ENCODE measurements around the gene RPS2. TPM values are rescaled to one million over a fixed set of nuclear protein-coding genes. Genes with fewer than 3 reads are reported as not detected.

Gene RPS2
- total RNA-seq, 4 donors from 2014 or later, result 1,591 to 3,468 (median 1,745) TPM

- peaks cover 0 to 2% of the 10 kb centered on the region in 2 donors for H3K27me3 ChIP-seq
- WGBS, 2 donors, result 93 to 95% methylated on average over 21 to 22 of the region's 27 CpGs
- H3K4me3 ChIP-seq, result no peak overlapping the region
- H3K27ac ChIP-seq, result peak overlapping the region in 1 of 4 donors; percentile 35
- peaks cover 0 to 5% (median 0%) of the 10 kb centered on the region in 4 donors for H3K4me1 ChIP-seq
- no peaks in the 10 kb centered on the region for H3K9me3 ChIP-seq
- DNase-seq (ENCODE audit: low spot score in 2 of 2), result no peak
- no peak for TF ChIP-seq POLR2A (IDR thresholded peaks at IDR 0.05)
- no peak for TF ChIP-seq EP300 (IDR thresholded peaks at IDR 0.05)
- no peak for TF ChIP-seq CTCF (IDR thresholded peaks at IDR 0.05)
- peaks cover 20 to 76% (median 23%) of the 10 kb centered on the region in 3 donors for H3K36me3 ChIP-seq
Observed at GRCh38 chr16:1998360-1998835, 33.8 kb upstream of the RPS2 start.

- TF ChIP-seq CTCF (IDR thresholded peaks at IDR 0.05), result no peak
- TF ChIP-seq EP300 (IDR thresholded peaks at IDR 0.05), result no peak
- TF ChIP-seq POLR2A (IDR thresholded peaks at IDR 0.05), result no peak
- Histone ChIP-seq H3K4me1 (peaks cover 0 to 3% (median under 1%) of the 10 kb centered on the region in 4 donors), H3K27me3 (peaks cover 0 to 9% of the 10 kb centered on the region in 2 donors), H3K9me3 (no peaks in the 10 kb centered on the region), H3K27ac (peak overlapping the region in 1 of 4 donors; percentile 35), H3K36me3 (peaks cover 20 to 69% (median 21%) of the 10 kb centered on the region in 3 donors), H3K4me3 (no peak overlapping the region)
- DNase-seq (ENCODE audit: low spot score in 2 of 2), result no peak
- 75 to 86% methylated on average over 13 to 25 of the region's 26 CpGs for WGBS, 2 donors
Observed at GRCh38 chr16:1997494-1998359, 33.1 kb upstream of the RPS2 start.

- 57 to 63% methylated on average over 2 of the region's 2 CpGs for whole genome bisulfite sequencing, 2 donors
- H3K27ac ChIP-seq, result no peak overlapping the region
- TF ChIP-seq POLR2A (IDR thresholded peaks at IDR 0.05) (no peak), EP300 (IDR thresholded peaks at IDR 0.05) (no peak), CTCF (IDR thresholded peaks at IDR 0.05) (no peak)
- peaks cover 0 to 29% (median 3%) of the 10 kb centered on the region in 3 donors for H3K36me3 ChIP-seq
- peaks cover 0 to 36% (median 16%) of the 10 kb centered on the region in 4 donors for H3K4me1 ChIP-seq
- no peak for DNase-seq (ENCODE audit: low spot score in 2 of 2)
- no peak overlapping the region for H3K4me3 ChIP-seq
- H3K27me3 ChIP-seq, result peaks cover 0 to 45% of the 10 kb centered on the region in 2 donors
- H3K9me3 ChIP-seq, result no peaks in the 10 kb centered on the region
Observed at GRCh38 chr16:1993731-1994131, 29.1 kb upstream of the RPS2 start.

- no peaks in the 10 kb centered on the region for H3K9me3 ChIP-seq
- TF ChIP-seq CTCF (IDR thresholded peaks at IDR 0.05) (no peak), POLR2A (IDR thresholded peaks at IDR 0.05) (no peak), EP300 (IDR thresholded peaks at IDR 0.05) (no peak)
- H3K36me3 ChIP-seq, result peaks cover 0 to 20% (median 0%) of the 10 kb centered on the region in 3 donors
- H3K4me1 ChIP-seq, result peaks cover 0 to 36% (median 16%) of the 10 kb centered on the region in 4 donors
- peaks cover 0 to 47% of the 10 kb centered on the region in 2 donors for H3K27me3 ChIP-seq
- DNase-seq (ENCODE audit: low spot score in 2 of 2), result no peak
- H3K27ac ChIP-seq, result no peak overlapping the region
- WGBS, 2 donors, result 44 to 45% methylated on average over 14 to 27 of the region's 50 CpGs
- H3K4me3 ChIP-seq, result peak overlapping the region in 2 of 4 donors; percentile 38 to 44
Observed at GRCh38 chr16:1992704-1993317, 28.2 kb upstream of the RPS2 start.
